HFFc6 (cell line): Measurements from ENCODE around the gene FUNDC2. TPM values are rescaled to one million over a fixed set of nuclear protein-coding genes. Genes with fewer than 3 reads are reported as not detected.

Experiments
- DNase-seq: peaks from one replicate; pipeline ENCODE4 v3.0.0-alpha.2; 2018
- H3K27ac Mint-ChIP-seq: 2 replicates; pipeline ENCODE4 v1.8.0; 2020; ENCODE audit warnings: mild to moderate bottlenecking, mixed read lengths
- H3K27me3 Mint-ChIP-seq: 2 replicates; pipeline ENCODE4 v1.8.0; 2021; ENCODE audit warnings: mild to moderate bottlenecking, moderate library complexity, mixed read lengths; ENCODE audit not compliant: insufficient read depth
- H3K36me3 Mint-ChIP-seq: 2 replicates; pipeline ENCODE4 v1.8.0; 2021; ENCODE audit warnings: low read depth, mixed read lengths
- H3K4me1 Mint-ChIP-seq: 2 replicates; pipeline ENCODE4 v1.8.0; 2020; ENCODE audit warnings: low read depth, mixed read lengths
- H3K4me3 Mint-ChIP-seq: 2 replicates; pipeline ENCODE4 v1.8.0; 2020; ENCODE audit warnings: mild to moderate bottlenecking, moderate library complexity, mixed read lengths
- H3K9me3 Mint-ChIP-seq: 2 replicates; pipeline ENCODE4 v1.8.0; 2020; ENCODE audit warnings: mild to moderate bottlenecking, mixed read lengths
- total RNA-seq, 6 experiments: library from RNA; stranded (reverse); fragmentation: NEBNext Ultra II Directional; extraction: Animal tissue kit (Norgen Biotek cat#: 25700); gene quantifications; 2 replicates in 1 of 6; 3 replicates in 5 of 6; pipeline ENCODE4 v1.2.3, GENCODE V29; 2021
- TF ChIP-seq, protein P1 (sequence below): fragments of 200-600 bp; sonication (generic); IDR thresholded peaks from 2 replicates; pipeline ENCODE4 v1.5.0; 2021; ENCODE audit warnings: antibody characterized with exemption, mild to moderate bottlenecking

Gene FUNDC2
- total RNA-seq, 6 experiments from 2014 or later = 50.8 to 55.7 (median 53.3) TPM

DNA sequence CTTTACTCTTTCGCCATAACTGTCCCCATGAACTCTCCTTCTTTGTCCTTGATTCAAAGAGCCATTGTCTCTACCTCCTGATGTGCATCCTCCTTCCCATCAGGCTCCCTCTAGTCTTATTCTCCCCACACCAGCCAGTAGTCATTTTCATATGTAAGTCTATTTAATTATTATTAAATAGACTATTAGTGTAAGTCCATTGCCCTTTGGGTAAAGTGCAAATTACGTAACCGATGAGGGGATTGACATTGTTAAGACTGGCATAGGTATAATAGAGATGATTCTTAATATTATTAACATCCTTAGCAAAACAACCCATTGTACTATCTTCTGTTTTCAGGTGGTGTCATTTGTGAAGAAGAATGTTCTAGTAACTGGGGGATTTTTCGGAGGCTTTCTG is 27.6 kb downstream of the FUNDC2 start:
- Mint-ChIP-seq H3K4me1 (peaks cover 4% of the 10 kb centered on the region; the same call in 1 of the 2 replicates), H3K36me3 (0 out of 2 replicates have a peak, but pooled peaks cover 5% of the 10 kb centered on the region), H3K27ac (no peak overlapping the region), H3K27me3 (no peaks in the 10 kb centered on the region; the same call in 1 of the 2 replicates), H3K4me3 (no peak overlapping the region), H3K9me3 (no peaks in the 10 kb centered on the region)
- no peak for DNase-seq
- TF ChIP-seq, protein P1, sequence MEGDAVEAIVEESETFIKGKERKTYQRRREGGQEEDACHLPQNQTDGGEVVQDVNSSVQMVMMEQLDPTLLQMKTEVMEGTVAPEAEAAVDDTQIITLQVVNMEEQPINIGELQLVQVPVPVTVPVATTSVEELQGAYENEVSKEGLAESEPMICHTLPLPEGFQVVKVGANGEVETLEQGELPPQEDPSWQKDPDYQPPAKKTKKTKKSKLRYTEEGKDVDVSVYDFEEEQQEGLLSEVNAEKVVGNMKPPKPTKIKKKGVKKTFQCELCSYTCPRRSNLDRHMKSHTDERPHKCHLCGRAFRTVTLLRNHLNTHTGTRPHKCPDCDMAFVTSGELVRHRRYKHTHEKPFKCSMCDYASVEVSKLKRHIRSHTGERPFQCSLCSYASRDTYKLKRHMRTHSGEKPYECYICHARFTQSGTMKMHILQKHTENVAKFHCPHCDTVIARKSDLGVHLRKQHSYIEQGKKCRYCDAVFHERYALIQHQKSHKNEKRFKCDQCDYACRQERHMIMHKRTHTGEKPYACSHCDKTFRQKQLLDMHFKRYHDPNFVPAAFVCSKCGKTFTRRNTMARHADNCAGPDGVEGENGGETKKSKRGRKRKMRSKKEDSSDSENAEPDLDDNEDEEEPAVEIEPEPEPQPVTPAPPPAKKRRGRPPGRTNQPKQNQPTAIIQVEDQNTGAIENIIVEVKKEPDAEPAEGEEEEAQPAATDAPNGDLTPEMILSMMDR = no peak

DNA sequence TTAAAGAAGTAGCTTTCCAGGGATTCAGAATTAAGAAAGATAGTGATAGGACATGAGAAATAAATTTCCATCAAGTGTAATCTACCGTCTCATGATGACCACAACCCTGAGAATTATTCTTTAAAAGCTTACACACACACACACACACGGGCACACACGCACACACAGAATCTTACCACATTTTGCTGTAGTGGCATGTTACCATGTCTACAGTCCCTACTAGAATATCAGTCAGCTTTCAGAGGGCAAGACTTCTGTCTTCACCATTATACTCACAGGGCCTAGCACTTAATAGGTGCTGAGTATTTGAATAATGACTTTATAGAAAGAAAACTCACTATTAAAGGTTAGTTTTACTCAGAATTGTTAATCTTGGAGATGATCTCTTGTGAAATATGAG is 28.9 kb downstream of the FUNDC2 start:
- TF ChIP-seq, protein P1 = no peak
- H3K36me3 Mint-ChIP-seq = 0 out of 2 replicates have a peak, but pooled peaks cover 5% of the 10 kb centered on the region
- no peak for DNase-seq
- H3K27ac Mint-ChIP-seq = no peak overlapping the region
- H3K4me3 Mint-ChIP-seq = no peak overlapping the region
- peaks cover 4% of the 10 kb centered on the region; the same call in 1 of the 2 replicates for H3K4me1 Mint-ChIP-seq
- H3K27me3 Mint-ChIP-seq = no peaks in the 10 kb centered on the region; the same call in 1 of the 2 replicates
- no peaks in the 10 kb centered on the region for H3K9me3 Mint-ChIP-seq

DNA sequence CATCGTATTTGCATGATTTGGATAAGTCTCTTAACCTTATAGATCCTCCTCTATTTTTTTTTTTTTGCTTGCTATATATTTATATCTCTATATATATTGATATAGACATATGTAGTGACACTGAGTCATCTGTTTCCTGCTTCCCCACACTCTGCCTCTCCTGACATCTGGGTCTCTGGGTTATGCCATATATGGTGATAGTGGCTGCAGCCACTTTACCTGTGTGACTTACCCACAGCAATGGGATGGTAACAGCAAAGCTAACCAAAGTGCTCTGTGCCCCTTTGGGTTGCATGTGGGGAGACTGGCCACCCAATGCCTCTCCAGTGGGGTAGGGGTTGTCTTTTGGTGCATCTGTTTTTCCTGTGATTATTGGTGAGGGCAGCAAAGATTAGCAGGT is 29.8 kb downstream of the FUNDC2 start:
- no peaks in the 10 kb centered on the region; the same call in 1 of the 2 replicates for H3K27me3 Mint-ChIP-seq
- TF ChIP-seq, protein P1 = no peak
- H3K4me3 Mint-ChIP-seq = no peak overlapping the region
- H3K36me3 Mint-ChIP-seq = 0 out of 2 replicates have a peak, but pooled peaks cover 4% of the 10 kb centered on the region
- no peaks in the 10 kb centered on the region for H3K9me3 Mint-ChIP-seq
- no peak for DNase-seq
- peaks cover 4% of the 10 kb centered on the region; the same call in 1 of the 2 replicates for H3K4me1 Mint-ChIP-seq
- H3K27ac Mint-ChIP-seq = no peak overlapping the region

DNA sequence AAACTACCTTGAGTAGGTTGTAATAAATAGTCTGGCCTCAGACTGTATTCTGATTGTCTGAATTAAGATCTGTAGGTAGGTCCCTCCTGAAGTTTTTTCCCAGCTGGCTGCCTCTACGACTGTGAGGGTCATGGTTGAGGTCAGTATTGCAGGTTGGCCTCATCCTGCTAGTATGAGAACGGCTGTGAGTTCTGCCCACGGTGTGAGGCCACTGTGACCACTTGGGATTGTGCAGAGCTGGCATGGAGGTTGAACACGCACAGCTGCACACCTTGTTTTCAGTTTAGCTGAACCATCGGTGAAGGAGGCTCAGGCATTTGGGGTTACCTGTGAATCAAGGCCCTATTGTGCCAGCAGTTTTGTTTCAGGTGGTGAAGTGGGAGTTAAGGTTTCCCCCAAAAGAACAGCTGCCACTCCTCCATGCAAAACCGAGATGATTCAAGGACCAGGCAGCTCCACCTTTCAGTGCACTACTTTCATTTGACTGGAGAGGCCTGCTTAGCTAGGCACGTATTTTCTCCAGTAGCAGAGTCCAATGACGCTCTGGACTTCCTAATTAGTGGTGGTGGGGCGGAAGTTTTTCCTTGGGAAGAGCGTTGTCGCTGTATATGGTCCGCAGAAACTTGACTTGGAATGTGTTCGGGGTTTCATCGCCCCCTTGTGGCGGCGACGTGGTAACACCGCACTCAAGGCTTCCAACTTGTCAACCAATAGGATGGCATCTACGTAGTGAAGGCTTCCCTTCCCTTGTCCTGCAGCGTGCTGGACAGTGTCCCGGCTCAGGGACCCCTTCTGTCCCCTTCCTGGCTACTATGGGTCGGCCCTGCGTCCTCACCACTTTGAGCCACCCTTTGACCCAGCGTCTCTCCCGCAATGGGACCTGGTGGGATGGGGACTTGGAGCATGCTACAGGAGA is 30.5 kb downstream of the FUNDC2 start:
- H3K4me1 Mint-ChIP-seq = peaks cover 4% of the 10 kb centered on the region; the same call in 1 of the 2 replicates
- DNase-seq = peak; percentile 17
- no peak overlapping the region for H3K4me3 Mint-ChIP-seq
- no peaks in the 10 kb centered on the region; the same call in 1 of the 2 replicates for H3K27me3 Mint-ChIP-seq
- no peaks in the 10 kb centered on the region; the same call in 1 of the 2 replicates for H3K36me3 Mint-ChIP-seq
- no peaks in the 10 kb centered on the region for H3K9me3 Mint-ChIP-seq
- TF ChIP-seq, protein P1 = peak; percentile 82
- H3K27ac Mint-ChIP-seq = no peak overlapping the region

DNA sequence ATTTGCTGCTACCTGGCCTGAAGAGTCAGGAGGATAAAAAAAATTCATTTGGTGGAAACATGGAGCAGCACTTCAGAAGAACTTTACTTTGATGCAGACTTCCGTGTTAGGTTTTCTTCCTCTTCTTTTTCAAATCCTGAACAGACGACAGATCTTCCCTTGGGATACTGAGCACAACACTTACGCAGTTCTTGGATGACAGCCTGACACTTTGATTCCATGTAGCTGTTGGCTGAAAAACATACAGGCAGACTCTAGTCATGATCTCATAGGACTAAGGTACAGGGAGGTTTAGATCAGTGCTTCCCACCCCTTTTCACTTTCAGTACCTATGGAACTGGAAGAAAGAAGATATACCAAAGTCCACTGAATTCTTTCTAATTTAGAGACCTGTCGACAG is 35.1 kb downstream of the FUNDC2 start:
- Mint-ChIP-seq H3K27ac (no peak overlapping the region), H3K4me1 (peaks cover 16% of the 10 kb centered on the region), H3K9me3 (no peaks in the 10 kb centered on the region), H3K36me3 (no peaks in the 10 kb centered on the region; the same call in 1 of the 2 replicates), H3K27me3 (no peaks in the 10 kb centered on the region; the same call in 1 of the 2 replicates), H3K4me3 (no peak overlapping the region)
- TF ChIP-seq, protein P1 = no peak
- no peak for DNase-seq
